GM13977 (cell line): Measurements from ENCODE around the gene CA10.

Source experiments
- DNase-seq: peaks from one replicate; pipeline ENCODE4 v3.0.0; 2012; ENCODE audit warnings: low spot score
- in situ Hi-C: fragments of 300-500 bp; cut with MboI; formaldehyde crosslinking; loops from one replicate; pipeline ENCODE4 v1.12.0; 2022; ENCODE audit warnings: low sequenced_read_pairs, low pct_unique_long_range_greater_than_20kb, mixed read lengths, inconsistent platforms; ENCODE audit not compliant: unreplicated experiment
- TF ChIP-seq, protein P1 (sequence below): IDR thresholded peaks from 2 replicates; pipeline ENCODE4 v1.5.1; 2012; ENCODE audit warnings: mild to moderate bottlenecking, control low read depth; ENCODE audit not compliant: insufficient read depth; ENCODE audit errors: extremely low read depth, missing control alignments

CA10 gene

DNA sequence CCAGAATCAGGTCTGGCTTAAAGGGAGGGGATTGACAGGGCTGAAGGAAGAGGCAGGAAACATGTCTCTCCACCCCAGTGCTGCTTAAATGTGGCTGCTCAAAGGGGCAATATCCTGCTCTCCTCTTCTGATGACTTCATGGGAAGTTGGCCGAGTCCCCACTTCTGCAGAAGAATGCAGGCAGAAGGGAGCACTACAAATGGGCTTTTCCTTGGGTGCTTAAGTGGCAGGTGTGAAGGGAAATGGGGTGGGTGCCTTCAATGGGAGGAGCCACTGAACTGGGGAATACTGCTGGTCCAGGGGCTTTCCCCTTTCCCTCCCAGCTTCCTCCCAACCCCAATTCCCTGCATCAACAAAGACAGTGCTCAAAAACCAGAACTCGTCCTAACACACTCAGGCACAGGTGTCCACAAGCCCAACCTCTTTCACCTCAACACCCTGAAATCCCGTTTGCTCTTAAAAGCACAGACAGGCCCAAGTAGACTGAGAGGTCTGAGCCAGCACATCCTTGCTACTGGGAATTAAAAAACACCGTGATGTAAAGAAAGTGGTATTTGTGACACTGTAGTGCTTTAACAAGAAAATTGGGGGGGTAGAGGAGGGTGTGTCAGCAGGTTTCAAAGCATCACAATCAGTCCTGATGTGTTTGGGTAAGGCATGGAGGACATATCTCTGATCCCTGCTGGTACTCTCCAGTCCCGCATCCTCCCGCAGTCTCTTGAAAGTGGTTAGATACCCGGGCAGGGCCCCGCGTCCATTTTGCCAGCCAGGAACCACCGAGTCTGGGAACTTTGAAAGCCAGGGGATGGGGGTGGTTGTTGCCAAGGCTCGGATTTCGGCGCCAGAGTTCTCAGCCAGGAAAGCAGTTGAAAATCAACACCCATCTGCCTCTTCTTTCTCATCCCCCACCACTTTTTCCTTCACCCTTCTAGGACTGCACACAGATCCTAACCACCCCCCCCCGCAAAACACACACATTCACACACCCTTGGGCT is 1.6 kb downstream of the CA10 start:
- TF ChIP-seq, protein P1, sequence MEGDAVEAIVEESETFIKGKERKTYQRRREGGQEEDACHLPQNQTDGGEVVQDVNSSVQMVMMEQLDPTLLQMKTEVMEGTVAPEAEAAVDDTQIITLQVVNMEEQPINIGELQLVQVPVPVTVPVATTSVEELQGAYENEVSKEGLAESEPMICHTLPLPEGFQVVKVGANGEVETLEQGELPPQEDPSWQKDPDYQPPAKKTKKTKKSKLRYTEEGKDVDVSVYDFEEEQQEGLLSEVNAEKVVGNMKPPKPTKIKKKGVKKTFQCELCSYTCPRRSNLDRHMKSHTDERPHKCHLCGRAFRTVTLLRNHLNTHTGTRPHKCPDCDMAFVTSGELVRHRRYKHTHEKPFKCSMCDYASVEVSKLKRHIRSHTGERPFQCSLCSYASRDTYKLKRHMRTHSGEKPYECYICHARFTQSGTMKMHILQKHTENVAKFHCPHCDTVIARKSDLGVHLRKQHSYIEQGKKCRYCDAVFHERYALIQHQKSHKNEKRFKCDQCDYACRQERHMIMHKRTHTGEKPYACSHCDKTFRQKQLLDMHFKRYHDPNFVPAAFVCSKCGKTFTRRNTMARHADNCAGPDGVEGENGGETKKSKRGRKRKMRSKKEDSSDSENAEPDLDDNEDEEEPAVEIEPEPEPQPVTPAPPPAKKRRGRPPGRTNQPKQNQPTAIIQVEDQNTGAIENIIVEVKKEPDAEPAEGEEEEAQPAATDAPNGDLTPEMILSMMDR, result no peak
- in situ Hi-C loops, result no loop called here
- DNase-seq, result no peak

DNA sequence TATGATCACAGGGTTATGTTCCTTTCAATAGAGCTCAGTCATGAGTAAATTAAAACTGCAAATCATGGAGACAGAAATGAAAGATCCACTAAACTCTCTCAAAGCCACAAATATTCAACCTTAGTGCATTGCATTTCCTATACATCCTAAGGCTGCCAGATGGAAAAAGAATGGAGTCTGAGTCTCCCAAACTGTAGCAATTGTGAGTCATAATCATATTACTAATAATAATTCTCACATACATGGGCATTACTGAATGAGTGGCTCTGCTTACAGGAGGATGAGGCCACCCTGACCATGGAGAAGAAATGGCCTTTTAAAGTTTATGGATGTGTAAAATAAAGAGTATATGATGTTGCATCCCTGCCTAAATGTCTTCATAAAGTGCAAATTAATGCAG is 3.2 kb downstream of the CA10 start:
- no peak for DNase-seq
- in situ Hi-C loops, result no loop called here
- TF ChIP-seq, protein P1, result no peak

DNA sequence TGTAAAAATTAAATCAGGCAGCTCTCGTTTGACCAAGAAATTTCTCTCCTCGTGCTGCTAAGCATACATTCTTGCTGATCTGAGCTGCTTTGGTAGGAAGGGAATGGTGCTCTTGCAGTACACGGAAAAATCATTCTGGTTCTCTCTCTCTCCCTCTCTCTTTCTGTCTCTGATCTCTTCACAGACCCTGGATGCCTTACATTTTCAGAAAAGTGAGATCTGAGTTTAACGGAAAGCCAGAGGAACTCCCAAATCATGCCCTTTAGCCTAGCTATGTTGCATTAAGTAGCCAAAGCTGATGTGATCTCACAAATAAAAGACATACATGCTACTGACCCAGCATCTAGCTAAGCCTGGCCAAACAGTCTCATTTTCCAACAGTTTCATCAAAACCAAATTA is 4.0 kb downstream of the CA10 start:
- in situ Hi-C loops, result no loop called here
- TF ChIP-seq, protein P1, result no peak
- no peak for DNase-seq

DNA sequence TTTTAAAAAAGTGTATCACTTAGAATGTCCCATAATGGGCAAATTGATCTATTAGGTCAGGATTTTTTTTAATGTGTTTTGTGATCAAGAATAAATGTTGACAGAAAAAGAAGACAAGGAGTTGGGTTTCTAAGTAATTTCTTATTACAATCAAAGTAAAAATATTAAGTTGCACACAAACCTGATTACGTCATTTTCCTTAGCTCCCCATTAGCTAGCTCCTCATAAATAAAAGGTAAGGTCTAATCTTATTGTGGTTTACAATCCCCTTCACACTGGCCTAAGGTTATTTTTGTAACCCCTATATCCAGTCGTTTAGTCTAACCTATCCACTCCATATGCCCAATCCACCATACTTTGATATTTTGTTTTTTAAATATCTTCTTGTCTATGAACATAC is 7.6 kb downstream of the CA10 start:
- in situ Hi-C loops, result no loop called here
- TF ChIP-seq, protein P1, result no peak
- no peak for DNase-seq

DNA sequence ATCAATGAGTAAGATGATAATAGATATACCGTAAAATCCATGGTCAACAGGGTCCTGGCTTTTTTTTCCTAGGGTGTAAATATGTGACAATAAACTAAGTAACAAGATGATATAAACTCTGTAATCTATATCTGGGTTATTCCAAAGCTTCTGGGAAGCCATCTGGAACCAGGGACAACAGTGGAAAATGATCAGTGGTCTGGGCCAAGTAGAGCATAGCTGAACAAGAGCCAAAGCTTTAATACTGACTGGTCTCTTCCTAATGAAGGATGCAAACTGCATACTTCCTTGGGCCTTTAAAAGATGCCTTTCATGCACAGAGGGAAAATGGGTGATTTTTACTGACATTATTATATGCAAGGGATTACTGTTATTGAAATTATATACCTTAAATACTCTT is 8.9 kb downstream of the CA10 start:
- no peak for DNase-seq
- in situ Hi-C loops, result no loop called here
- TF ChIP-seq, protein P1, result no peak

DNA sequence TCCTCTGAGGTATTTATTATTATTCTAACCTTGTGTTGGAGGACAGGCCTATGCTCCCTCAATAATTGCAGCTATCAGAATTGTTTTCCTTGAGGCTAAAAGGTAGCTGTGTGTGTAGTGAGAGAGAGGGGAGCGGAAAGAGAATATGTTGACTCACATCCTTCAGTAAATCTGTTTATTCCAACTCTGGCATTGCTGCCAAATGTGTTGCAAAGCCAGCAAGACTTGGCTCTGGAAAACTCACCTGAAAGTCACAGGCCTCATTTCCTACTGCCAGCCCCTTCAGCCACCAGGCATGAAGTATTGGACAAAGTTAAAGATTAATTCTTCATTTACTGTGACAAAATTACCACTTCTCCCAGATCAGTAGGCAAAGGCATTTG is 9.6 kb downstream of the CA10 start:
- no peak for DNase-seq
- in situ Hi-C loops, result no loop called here
- TF ChIP-seq, protein P1, result no peak
